ENCODE data around the gene SPNS2. TPM values are rescaled to one million over a fixed set of nuclear protein-coding genes. Genes with fewer than 3 reads are reported as not detected.

SPNS2 gene
- 0.70 and 2.4 TPM in 2 replicates for polyA plus RNA-seq (2014; cell fraction: cytosol; rRNA removed)
- 4.3 and 4.4 TPM in 2 replicates for polyA plus RNA-seq (2014; cell fraction: nucleus; rRNA removed)

- DNase-seq (ENCODE audit: low spot score) = peak; percentile 46
Observed at GRCh38 chr17:4498461-4499397, at the start of gene SPNS2. Gene SPNS2 (plus strand): TSS chr17:4498881. CDS start chr17:4499048, 167 bp downstream.

- DNase-seq (ENCODE audit: low spot score) = no peak
Observed at GRCh38 chr17:4449736-4450135, 48.9 kb upstream of the SPNS2 start.

GRCh38 chr17:4450710-4451316, 47.9 kb upstream of the SPNS2 start:
- no peak for DNase-seq (ENCODE audit: low spot score)

GRCh38 chr17:4453812-4454591, 44.7 kb upstream of the SPNS2 start:
- DNase-seq (ENCODE audit: low spot score) = no peak

GRCh38 chr17:4460661-4461060, 38.0 kb upstream of the SPNS2 start:
- DNase-seq (ENCODE audit: low spot score) = no peak

GRCh38 chr17:4463818-4464476, 34.7 kb upstream of the SPNS2 start:
- DNase-seq (ENCODE audit: low spot score) = no peak

- DNase-seq (ENCODE audit: low spot score) = no peak
Observed at GRCh38 chr17:4465786-4466185, 32.9 kb upstream of the SPNS2 start.

GRCh38 chr17:4467287-4467686, 31.4 kb upstream of the SPNS2 start:
- DNase-seq (ENCODE audit: low spot score) = no peak

- DNase-seq (ENCODE audit: low spot score) = no peak
Observed at GRCh38 chr17:4469552-4469951, 29.1 kb upstream of the SPNS2 start.

- no peak for DNase-seq (ENCODE audit: low spot score)
Observed at GRCh38 chr17:4472286-4472685, 26.4 kb upstream of the SPNS2 start.

- DNase-seq (ENCODE audit: low spot score) = no peak
Observed at GRCh38 chr17:4474093-4474492, 24.6 kb upstream of the SPNS2 start.

- DNase-seq (ENCODE audit: low spot score) = peak; percentile 47
Observed at GRCh38 chr17:4475001-4475400, 23.7 kb upstream of the SPNS2 start.

- no peak for DNase-seq (ENCODE audit: low spot score)
Observed at GRCh38 chr17:4475463-4475862, 23.2 kb upstream of the SPNS2 start.

- no peak for DNase-seq (ENCODE audit: low spot score)
Observed at GRCh38 chr17:4476017-4476416, 22.7 kb upstream of the SPNS2 start.

- DNase-seq (ENCODE audit: low spot score) = no peak
Observed at GRCh38 chr17:4476511-4477070, 22.1 kb upstream of the SPNS2 start.

- no peak for DNase-seq (ENCODE audit: low spot score)
Observed at GRCh38 chr17:4477255-4477791, 21.4 kb upstream of the SPNS2 start.

- DNase-seq (ENCODE audit: low spot score) = no peak
Observed at GRCh38 chr17:4478318-4478830, 20.3 kb upstream of the SPNS2 start.

- DNase-seq (ENCODE audit: low spot score) = no peak
Observed at GRCh38 chr17:4479340-4479981, 19.2 kb upstream of the SPNS2 start.

- DNase-seq (ENCODE audit: low spot score) = no peak
Observed at GRCh38 chr17:4479982-4480751, 18.5 kb upstream of the SPNS2 start.

Data from SK-N-DZ (cell line).